Common myeloid progenitor, CD34-positive (primary cell): ENCODE data around the gene RASSF6.

Experiments used
- CTCF ChIA-PET: fragments of 350-600 bp; sonication (Branson Sonifier 250); formaldehyde crosslinking; loops from one replicate; lab custom pipeline; 2021; ENCODE audit warnings: antibody characterized with exemption; lab: Charles Lee
- POLR2A ChIA-PET: fragments of 350-600 bp; sonication (Branson Sonifier 250); formaldehyde crosslinking; loops from one replicate; lab custom pipeline; 2021; ENCODE audit warnings: antibody characterized with exemption; lab: Charles Lee
- DNase-seq, 3 donors: peaks; one replicate each; pipeline versions ENCODE4 v3.0.0 to v3.0.0-alpha.2; 2013
- H3K27ac ChIP-seq, 2 experiments: 1 replicate in 1 of 2; 2 replicates in 1 of 2; pipeline ENCODE4 v1.7.0; 2013; ENCODE audit warnings: inconsistent platforms in 2 of 2, low read length in 2 of 2, mild to moderate bottlenecking in 2 of 2, low read depth in 1 of 2, moderate library complexity in 1 of 2; ENCODE audit not compliant: severe bottlenecking in 2 of 2, insufficient read depth in 1 of 2, poor library complexity in 1 of 2
- H3K27me3 ChIP-seq, 5 experiments: replicated peaks in 2 of 5; 1 replicate in 3 of 5; 2 replicates in 2 of 5; pipeline versions ENCODE4 v1.6.1 to v1.7.0; 2013; ENCODE audit warnings: low read length in 4 of 5, mild to moderate bottlenecking in 2 of 5, moderate library complexity in 2 of 5, inconsistent platforms in 1 of 5; ENCODE audit not compliant: insufficient read depth in 5 of 5, control insufficient read depth in 4 of 5
- H3K36me3 ChIP-seq, 4 experiments: 1 replicate in 2 of 4; 2 replicates in 2 of 4; pipeline versions ENCODE4 v1.6.1 to v1.7.0; 2013; ENCODE audit warnings: low read length in 3 of 4, control low read depth in 1 of 4, mild to moderate bottlenecking in 1 of 4; ENCODE audit not compliant: control insufficient read depth in 4 of 4, insufficient read depth in 4 of 4
- H3K4me1 ChIP-seq, 4 experiments: 1 replicate in 3 of 4; 2 replicates in 1 of 4; pipeline versions ENCODE4 v1.6.1 to v1.7.1; 2013; ENCODE audit warnings: low read length in 3 of 4, mild to moderate bottlenecking in 3 of 4, control low read depth in 1 of 4, inconsistent platforms in 1 of 4, moderate library complexity in 1 of 4; ENCODE audit not compliant: control insufficient read depth in 4 of 4, insufficient read depth in 4 of 4; ENCODE audit errors: control extremely low read depth in 1 of 4
- H3K4me3 ChIP-seq, 7 experiments: 1 replicate in 4 of 7; 2 replicates in 3 of 7; pipeline versions ENCODE4 v1.5.1 to v1.7.0; 2013; ENCODE audit warnings: mild to moderate bottlenecking in 7 of 7, low read length in 6 of 7, moderate library complexity in 6 of 7, inconsistent platforms in 2 of 7, low read depth in 2 of 7, control low read depth in 1 of 7; ENCODE audit not compliant: insufficient read depth in 4 of 7, control insufficient read depth in 1 of 7; ENCODE audit errors: extremely low read depth in 1 of 7
- H3K9me3 ChIP-seq, 5 experiments: 1 replicate in 4 of 5; 2 replicates in 1 of 5; pipeline versions ENCODE4 v1.6.1 to v1.7.1; 2013; ENCODE audit warnings: low read length in 4 of 5, mild to moderate bottlenecking in 2 of 5, inconsistent platforms in 1 of 5, low read depth in 1 of 5, moderate library complexity in 1 of 5; ENCODE audit not compliant: control insufficient read depth in 4 of 5, insufficient read depth in 2 of 5; ENCODE audit errors: control extremely low read depth in 1 of 5
- WGBS: methylation state at CpG from one replicate; pipeline ENCODE4 v1.1.5; 2013; ENCODE audit not compliant: insufficient coverage; 5-methylcytosine and 5-hydroxymethylcytosine counted together

The RASSF6 gene

DNA sequence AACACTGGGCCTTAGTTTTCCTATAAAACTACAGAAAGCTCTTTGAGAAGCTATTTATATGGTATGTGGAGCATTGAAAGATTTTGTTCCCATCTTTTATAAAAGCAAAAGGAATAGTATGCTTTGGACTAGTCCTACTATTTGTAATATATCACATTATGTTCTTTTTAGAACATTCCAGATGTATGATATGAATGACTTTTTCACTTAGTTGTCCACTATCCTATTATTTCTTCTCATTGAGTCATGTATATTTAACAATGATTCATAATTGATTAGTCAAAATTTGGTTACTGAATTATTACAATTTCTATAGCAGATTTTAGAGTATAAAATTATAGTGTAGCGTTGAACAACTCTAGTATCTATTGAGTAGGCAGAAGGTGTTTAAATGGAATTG, 34.2 kb downstream of the RASSF6 start:
- no peak overlapping the region for H3K27ac ChIP-seq
- H3K4me1 ChIP-seq, result peaks cover 0 to 2% (median 0%) of the 10 kb centered on the region in 4 experiments
- WGBS, result no CpG with 5 or more reads among the region's 1 CpG
- no peak overlapping the region for H3K4me3 ChIP-seq
- ChIA-PET POLR2A (interaction anchor here (0.6 kb wide), 2 partner anchors 63 to 240 kb away, joined by 3 to 4 read pairs; no protein-coding TSS in a partner anchor), CTCF (interaction anchor here (0.7 to 1.3 kb wide), 4 partner anchors 32 to 549 kb away, joined by 3 read pairs; no protein-coding TSS in a partner anchor)
- H3K9me3 ChIP-seq, result no peaks in the 10 kb centered on the region
- DNase-seq, result no peak
- no peaks in the 10 kb centered on the region for H3K27me3 ChIP-seq
- peaks cover 0 to 5% (median 0%) of the 10 kb centered on the region in 4 experiments for H3K36me3 ChIP-seq

DNA sequence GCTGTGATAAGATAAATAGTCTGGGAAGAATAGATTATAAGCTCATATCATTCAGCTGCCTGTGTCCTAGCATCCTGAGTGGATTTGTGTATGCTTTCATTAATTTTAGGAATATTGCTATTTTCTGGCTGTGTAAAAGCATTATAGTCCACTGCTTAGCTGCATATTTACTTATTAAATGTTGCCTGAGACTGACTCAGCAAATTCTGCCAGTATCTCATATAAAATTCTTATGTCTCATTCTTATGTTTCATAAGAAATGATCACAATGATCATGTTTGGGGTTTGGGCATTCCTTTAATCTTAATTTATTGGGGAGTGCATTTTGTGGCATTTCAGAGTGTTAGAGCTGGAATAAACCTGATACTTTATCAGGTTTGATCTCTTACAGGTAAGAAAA, 34.9 kb downstream of the RASSF6 start:
- Histone ChIP-seq H3K9me3 (no peaks in the 10 kb centered on the region), H3K27me3 (no peaks in the 10 kb centered on the region), H3K4me3 (no peak overlapping the region), H3K4me1 (peaks cover 0 to 2% (median 0%) of the 10 kb centered on the region in 4 experiments), H3K27ac (no peak overlapping the region), H3K36me3 (peaks cover 0 to 5% (median 0%) of the 10 kb centered on the region in 4 experiments)
- DNase-seq, result no peak
- POLR2A ChIA-PET, result interaction anchor here (0.6 kb wide), 2 partner anchors 64 to 239 kb away, joined by 3 to 4 read pairs; no protein-coding TSS in a partner anchor
- CTCF ChIA-PET, result interaction anchor here (0.7 to 3.1 kb wide), 7 partner anchors 8 to 549 kb away, joined by 3 to 13 read pairs (median 3); no protein-coding TSS in a partner anchor

DNA sequence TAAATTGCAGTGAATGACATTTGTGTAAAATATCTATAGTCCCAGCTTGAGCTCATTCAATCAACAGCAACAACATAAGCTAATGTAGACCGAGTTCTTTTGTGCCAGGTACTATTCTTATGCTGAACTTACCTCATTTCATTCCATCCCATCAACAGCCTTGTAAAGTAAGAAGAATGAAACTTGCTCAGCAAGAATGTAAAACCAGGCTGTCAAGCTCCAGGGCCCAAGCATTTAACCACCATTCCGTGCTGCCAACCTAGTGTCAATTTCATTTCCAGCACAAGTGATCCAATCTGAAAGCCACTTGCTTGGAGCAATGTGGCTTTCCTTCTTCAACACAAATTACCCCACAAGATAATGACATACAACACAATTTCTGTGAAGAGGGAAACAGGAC, 36.6 kb downstream of the RASSF6 start:
- CTCF ChIA-PET, result interaction anchor here (1.1 to 3.1 kb wide), 4 partner anchors 10 to 77 kb away, joined by 3 to 13 read pairs (median 6); no protein-coding TSS in a partner anchor
- no peak overlapping the region for H3K4me3 ChIP-seq
- POLR2A ChIA-PET, result no interaction called here
- H3K4me1 ChIP-seq, result no peaks in the 10 kb centered on the region
- no peaks in the 10 kb centered on the region for H3K27me3 ChIP-seq
- H3K27ac ChIP-seq, result no peak overlapping the region
- no peaks in the 10 kb centered on the region for H3K9me3 ChIP-seq
- peaks cover 0 to 5% (median 0%) of the 10 kb centered on the region in 4 experiments for H3K36me3 ChIP-seq
- 100% methylated on average over 1 of the region's 2 CpGs for WGBS
- no peak for DNase-seq

DNA sequence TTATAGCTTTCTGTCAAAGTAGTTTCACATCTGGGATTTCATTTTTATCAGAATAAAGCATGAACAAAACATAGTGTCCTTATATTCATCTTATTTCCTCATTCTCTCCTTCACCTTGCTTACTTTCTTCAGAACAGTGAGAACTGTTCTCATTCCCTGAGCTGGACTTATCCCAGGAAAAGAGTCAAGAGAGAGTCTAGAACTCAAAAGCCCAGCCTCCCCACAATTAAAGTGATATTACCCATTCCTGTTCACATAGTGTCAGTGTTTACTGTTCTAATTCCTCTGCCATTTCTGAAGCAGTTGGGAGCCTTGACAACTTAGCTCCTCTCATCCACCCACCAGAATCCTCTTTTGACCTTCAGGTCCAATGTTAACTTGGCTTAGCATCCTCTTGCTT, 42.9 kb downstream of the RASSF6 start:
- Histone ChIP-seq H3K4me1 (peaks cover 0 to 4% (median 0%) of the 10 kb centered on the region in 4 experiments), H3K36me3 (no peaks in the 10 kb centered on the region), H3K27me3 (no peaks in the 10 kb centered on the region), H3K27ac (no peak overlapping the region), H3K4me3 (no peak overlapping the region), H3K9me3 (no peaks in the 10 kb centered on the region)
- ChIA-PET CTCF (interaction anchor here (1.1 kb wide), 1 partner anchor 77 kb away, joined by 3 read pairs; no protein-coding TSS in a partner anchor), POLR2A (no interaction called here)
- DNase-seq, result no peak

DNA sequence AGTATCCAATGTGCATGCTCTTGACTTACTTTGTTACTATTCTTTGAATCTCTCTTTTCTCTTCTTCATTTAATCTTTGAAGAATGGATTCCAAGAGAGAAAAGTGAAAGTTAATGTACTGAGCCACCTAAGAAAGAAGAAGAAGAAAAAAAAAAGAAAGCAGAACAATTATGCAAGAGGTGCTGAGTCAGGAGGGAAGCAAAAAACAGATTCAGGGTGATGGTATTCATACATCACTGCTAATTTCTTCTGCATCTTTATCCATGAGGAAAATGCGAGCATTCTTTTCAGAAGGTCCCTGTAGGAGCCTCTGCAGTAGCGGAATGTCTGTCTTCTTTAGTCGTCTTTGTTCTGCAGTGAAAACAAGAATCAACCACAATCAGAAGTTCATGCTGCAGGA, 43.9 kb downstream of the RASSF6 start:
- no peak overlapping the region for H3K27ac ChIP-seq
- H3K9me3 ChIP-seq, result peaks cover 0 to 2% (median 0%) of the 10 kb centered on the region in 5 experiments
- peak; percentile 16 to 61 (median 61) for DNase-seq
- peaks cover 0 to 4% (median 0%) of the 10 kb centered on the region in 4 experiments for H3K4me1 ChIP-seq
- ChIA-PET CTCF (interaction anchor here (1.0 to 5.1 kb wide), 6 partner anchors 16 to 565 kb away, joined by 3 to 53 read pairs (median 4); no protein-coding TSS in a partner anchor), POLR2A (interaction anchor here (0.6 kb wide), 1 partner anchor 488 kb away, joined by 5 read pairs; no protein-coding TSS in a partner anchor)
- no peak overlapping the region for H3K4me3 ChIP-seq
- 50% methylated on average over 2 of the region's 3 CpGs for WGBS
- H3K27me3 ChIP-seq, result no peaks in the 10 kb centered on the region
- no peaks in the 10 kb centered on the region for H3K36me3 ChIP-seq

DNA sequence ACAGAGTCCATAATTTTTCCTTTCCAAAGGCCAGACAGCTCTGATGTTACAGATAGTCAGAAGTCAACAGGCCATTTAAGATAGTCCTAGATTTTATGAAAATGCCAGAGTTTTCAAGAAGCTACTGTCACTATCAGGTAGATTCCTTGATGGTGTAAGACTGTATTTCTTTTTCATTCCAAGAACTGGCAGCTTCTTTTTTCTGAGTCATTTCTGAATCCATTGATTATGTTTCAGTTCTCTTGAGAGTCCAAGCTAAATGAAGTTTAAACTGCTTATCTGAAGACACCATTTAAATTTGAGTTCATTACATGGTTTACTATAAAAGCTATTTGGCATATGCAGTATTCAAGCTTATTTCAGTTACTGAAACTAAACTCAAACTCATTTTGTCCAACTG, 44.6 kb downstream of the RASSF6 start:
- CTCF ChIA-PET, result interaction anchor here (0.7 to 5.1 kb wide), 9 partner anchors 12 to 566 kb away, joined by 3 to 53 read pairs (median 3); partner anchors contain the start of gene RASSF6
- no peak for DNase-seq
- Histone ChIP-seq H3K27ac (no peak overlapping the region), H3K4me3 (no peak overlapping the region), H3K4me1 (peaks cover 0 to 4% (median 0%) of the 10 kb centered on the region in 4 experiments), H3K27me3 (no peaks in the 10 kb centered on the region), H3K9me3 (peaks cover 0 to 2% (median 0%) of the 10 kb centered on the region in 5 experiments), H3K36me3 (no peaks in the 10 kb centered on the region)
- POLR2A ChIA-PET, result interaction anchor here (0.6 kb wide), 1 partner anchor 487 kb away, joined by 5 read pairs; no protein-coding TSS in a partner anchor

DNA sequence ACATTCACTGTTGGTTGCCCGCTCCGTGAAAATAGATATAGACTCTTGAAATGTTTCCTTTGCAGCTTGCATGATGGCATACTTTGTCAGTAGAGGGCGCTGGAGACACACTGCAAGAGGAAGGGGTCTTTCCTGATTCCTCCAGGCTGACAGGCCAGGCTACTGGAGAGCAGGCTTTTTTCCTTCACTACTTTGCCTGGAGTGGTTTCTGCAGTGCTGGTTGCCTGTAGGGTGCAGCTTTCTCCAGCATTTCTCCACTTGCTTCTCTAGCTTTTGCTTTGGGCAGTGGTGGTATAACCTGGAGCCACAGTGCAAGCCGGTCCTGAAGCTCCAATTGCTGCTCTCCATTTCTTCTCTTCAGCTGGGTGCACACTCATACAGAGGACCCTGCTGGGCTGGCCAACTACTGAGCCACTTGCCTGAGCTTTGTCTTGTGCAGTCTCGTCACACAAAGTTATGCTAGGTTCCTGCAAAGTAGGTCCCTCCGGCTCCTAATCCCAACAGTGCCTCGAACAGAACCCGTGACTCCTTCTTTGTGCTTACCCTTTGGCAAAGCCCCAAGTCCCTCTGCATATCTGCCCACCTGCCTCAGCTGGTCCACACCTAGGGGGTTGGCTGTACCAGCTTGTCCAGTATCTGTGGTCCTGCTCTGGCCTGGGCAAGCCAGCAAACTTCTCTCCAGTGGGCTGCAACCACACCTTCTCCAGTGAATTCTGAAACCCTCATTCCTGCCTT, 46.3 kb downstream of the RASSF6 start:
- DNase-seq, result peak; percentile 77 to 84 (median 78)
- no peaks in the 10 kb centered on the region for H3K27me3 ChIP-seq
- CTCF ChIA-PET, result interaction anchor here (0.6 to 5.1 kb wide), 18 partner anchors 9 to 1072 kb away, joined by 3 to 53 read pairs (median 3); no protein-coding TSS in a partner anchor
- POLR2A ChIA-PET, result no interaction called here
- peaks cover 0 to 4% (median 0%) of the 10 kb centered on the region in 4 experiments for H3K4me1 ChIP-seq
- no peak overlapping the region for H3K27ac ChIP-seq
- WGBS, result 61% methylated on average over 8 of the region's 8 CpGs
- H3K4me3 ChIP-seq, result no peak overlapping the region
- peaks cover 0 to 2% (median 0%) of the 10 kb centered on the region in 5 experiments for H3K9me3 ChIP-seq
- no peaks in the 10 kb centered on the region for H3K36me3 ChIP-seq
